H7 (cell line): ENCODE data around the gene DHX32. TPM values are rescaled to one million over a fixed set of nuclear protein-coding genes. Genes with fewer than 3 reads are reported as not detected.

ENCODE experiments used
- DNase-seq: peaks from one replicate; pipeline ENCODE4 v3.0.0; 2012
- H3K27me3 ChIP-seq: 2 replicates; pipeline ENCODE4 v1.6.0; 2011; ENCODE audit warnings: mild to moderate bottlenecking, low read length; ENCODE audit not compliant: control insufficient read depth, insufficient read depth
- H3K36me3 ChIP-seq: replicated peaks from 2 replicates; pipeline ENCODE4 v1.5.1; 2011; ENCODE audit warnings: low read length; ENCODE audit not compliant: control insufficient read depth, insufficient read depth
- H3K4me3 ChIP-seq: 2 replicates; pipeline ENCODE4 v1.5.1; 2011; ENCODE audit warnings: low read depth, mild to moderate bottlenecking, control low read depth, low read length, moderate library complexity; ENCODE audit not compliant: insufficient read depth
- total RNA-seq: library from RNA; depleted of rRNA; stranded (reverse); fragments of >200 nt; shearing (Covaris generic); gene quantifications from 2 replicates; pipeline ENCODE4 v1.2.3, GENCODE V29; 2014

Gene DHX32
- total RNA-seq, 1 experiment from 2014 or later, result 43.8 TPM

GRCh38 chr10:125817337-125817946 lies 63.6 kb downstream of the DHX32 start:
- Histone ChIP-seq H3K27me3 (no peaks in the 10 kb centered on the region), H3K36me3 (peaks cover 3% of the 10 kb centered on the region), H3K4me3 (no peak overlapping the region)
- DNase-seq, result no peak

- peaks cover 3% of the 10 kb centered on the region for H3K36me3 ChIP-seq
- no peak for DNase-seq
These were observed 64.5 kb downstream of the DHX32 start for GRCh38 chr10:125816548-125816947.

DNA sequence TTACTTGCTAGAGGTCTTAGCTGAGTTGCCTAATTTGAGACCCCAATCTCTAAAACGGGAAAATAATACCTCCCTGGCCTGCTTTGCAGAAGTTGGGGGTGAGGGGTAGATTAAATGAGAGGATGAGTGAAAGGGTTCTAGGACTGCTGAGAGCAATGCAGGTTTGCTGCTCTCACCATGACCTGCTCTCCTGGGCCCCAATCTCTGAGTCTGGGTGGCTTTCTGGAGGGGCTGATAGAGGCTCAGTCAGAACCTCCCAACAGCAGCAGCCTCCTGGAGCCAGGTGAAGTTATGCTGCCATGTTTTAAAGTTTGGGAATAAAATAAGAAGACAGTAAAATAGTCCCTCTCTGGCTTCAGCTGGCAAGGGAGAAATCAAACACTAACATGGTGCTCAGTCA lies 65.3 kb downstream of the DHX32 start:
- no peak overlapping the region for H3K4me3 ChIP-seq
- no peak for DNase-seq
- H3K36me3 ChIP-seq, result peaks cover 6% of the 10 kb centered on the region
- no peaks in the 10 kb centered on the region for H3K27me3 ChIP-seq

More at GRCh38 chr10:125816548-125816947, 64.5 kb downstream of the DHX32 start:
- H3K27me3 ChIP-seq, result no peaks in the 10 kb centered on the region
- H3K4me3 ChIP-seq, result no peak overlapping the region

DNA sequence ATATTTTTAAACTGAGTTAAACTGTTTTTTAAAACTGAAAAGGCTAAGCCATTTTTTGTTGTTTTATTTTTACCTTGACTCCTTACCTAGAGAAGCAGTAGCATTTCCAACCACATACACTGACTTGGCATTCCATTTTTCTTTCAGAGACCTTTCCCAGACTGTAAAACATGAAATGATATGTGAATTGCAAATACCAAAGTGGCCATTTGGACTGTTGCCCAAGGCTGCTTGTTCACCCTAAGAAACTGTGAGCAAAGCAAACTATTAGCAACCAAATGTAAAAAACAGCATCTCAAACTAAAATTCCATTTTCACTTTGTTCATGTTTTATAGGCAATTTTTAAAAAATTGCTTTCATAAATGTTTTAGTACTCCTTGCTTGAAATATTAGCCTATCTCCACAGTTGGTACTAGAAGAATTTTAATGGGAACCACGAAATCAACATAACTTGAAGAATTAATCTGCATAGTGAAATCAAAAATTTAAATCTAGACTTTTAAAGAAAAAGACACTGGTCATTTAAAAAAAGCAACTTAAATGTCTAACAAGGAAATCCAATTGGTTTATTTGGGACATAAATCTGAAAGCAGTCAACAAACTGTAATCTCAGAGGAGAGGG lies 68.9 kb downstream of the DHX32 start:
- H3K27me3 ChIP-seq, result no peaks in the 10 kb centered on the region
- DNase-seq, result no peak

DNA sequence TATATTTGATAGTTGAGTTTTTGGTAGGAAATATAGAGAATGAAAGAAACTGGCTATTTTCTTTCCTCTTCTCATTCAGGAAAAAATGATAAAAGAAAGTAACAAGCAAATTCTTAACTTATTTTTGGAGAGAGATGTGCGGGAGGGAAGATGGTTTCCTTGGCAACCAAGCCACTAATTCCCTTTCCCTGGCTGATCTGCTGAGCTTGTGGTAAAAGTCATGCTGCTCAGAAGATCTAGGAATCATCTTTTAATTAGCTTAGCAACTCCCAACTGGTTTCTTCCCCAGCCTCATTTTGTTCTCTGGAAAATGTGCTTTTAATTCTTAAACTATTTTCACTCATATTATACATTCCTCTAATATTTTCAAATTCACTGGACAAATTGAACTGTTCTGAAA lies 69.8 kb downstream of the DHX32 start:
- Histone ChIP-seq H3K27me3 (no peaks in the 10 kb centered on the region), H3K36me3 (peaks cover 13% of the 10 kb centered on the region), H3K4me3 (no peak overlapping the region)
- DNase-seq, result no peak

More for the DNA sequence above, 68.9 kb downstream of the DHX32 start:
- Histone ChIP-seq H3K4me3 (no peak overlapping the region), H3K36me3 (peaks cover 8% of the 10 kb centered on the region)

- Histone ChIP-seq H3K4me3 (no peak overlapping the region), H3K36me3 (peaks cover 12% of the 10 kb centered on the region), H3K27me3 (no peaks in the 10 kb centered on the region)
- no peak for DNase-seq
These were observed 73.0 kb downstream of the DHX32 start for GRCh38 chr10:125808047-125808446.

GRCh38 chr10:125802739-125803138 lies 78.4 kb downstream of the DHX32 start:
- H3K27me3 ChIP-seq, result no peaks in the 10 kb centered on the region
- no peak for DNase-seq
- H3K36me3 ChIP-seq, result peaks cover 8% of the 10 kb centered on the region
- H3K4me3 ChIP-seq, result no peak overlapping the region

GRCh38 chr10:125802131-125802530 lies 79.0 kb downstream of the DHX32 start:
- Histone ChIP-seq H3K27me3 (no peaks in the 10 kb centered on the region), H3K36me3 (peaks cover 8% of the 10 kb centered on the region), H3K4me3 (no peak overlapping the region)
- DNase-seq, result no peak

DNA sequence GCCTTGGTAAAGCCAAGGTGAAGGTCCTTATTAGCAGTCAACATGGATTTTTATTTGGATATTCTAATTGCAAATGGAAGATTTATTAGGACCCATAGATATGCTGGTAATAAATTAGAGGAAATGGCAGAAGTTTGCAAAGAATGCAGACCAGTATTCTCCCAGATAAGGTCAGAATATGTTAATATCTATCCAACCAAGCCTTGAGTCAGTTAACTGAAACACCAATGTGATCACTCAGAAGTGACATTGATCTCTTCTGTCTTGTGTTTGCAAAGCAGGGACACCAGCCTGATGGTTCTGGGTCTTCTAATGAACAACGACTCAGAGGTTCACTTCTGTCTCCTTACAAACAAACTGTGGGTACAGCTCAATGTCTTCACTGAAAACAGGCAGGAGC lies 79.5 kb downstream of the DHX32 start:
- H3K4me3 ChIP-seq, result no peak overlapping the region
- H3K27me3 ChIP-seq, result no peaks in the 10 kb centered on the region
- H3K36me3 ChIP-seq, result peaks cover 4% of the 10 kb centered on the region
- DNase-seq, result no peak

GRCh38 chr10:125799451-125800182 lies 81.5 kb downstream of the DHX32 start:
- no peaks in the 10 kb centered on the region for H3K27me3 ChIP-seq
- H3K4me3 ChIP-seq, result no peak overlapping the region
- H3K36me3 ChIP-seq, result peaks cover 3% of the 10 kb centered on the region
- no peak for DNase-seq

- Histone ChIP-seq H3K36me3 (peaks cover 10% of the 10 kb centered on the region), H3K4me3 (no peak overlapping the region), H3K27me3 (no peaks in the 10 kb centered on the region)
- no peak for DNase-seq
These were observed 83.0 kb downstream of the DHX32 start for GRCh38 chr10:125797994-125798662.

DNA sequence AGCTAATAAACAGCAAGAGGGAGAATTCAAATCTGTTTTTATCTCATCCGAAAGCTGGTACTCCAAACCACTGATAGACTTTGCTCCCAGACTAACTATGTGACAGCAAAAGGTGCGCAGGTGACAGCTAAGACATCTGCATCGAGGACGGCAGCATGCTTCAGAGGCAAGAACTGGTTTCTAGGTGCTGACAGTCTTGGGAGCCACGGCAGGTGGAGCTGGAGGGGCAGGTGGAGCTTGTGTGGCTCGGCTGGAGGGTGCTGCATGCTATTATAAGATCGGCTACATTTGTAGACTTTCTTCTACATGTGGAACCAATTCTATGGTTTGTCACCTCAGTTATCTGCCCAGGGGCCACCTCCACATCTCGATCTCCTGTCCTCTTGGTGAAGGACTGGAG lies 83.7 kb downstream of the DHX32 start:
- H3K4me3 ChIP-seq, result no peak overlapping the region
- H3K36me3 ChIP-seq, result peaks cover 13% of the 10 kb centered on the region
- no peak for DNase-seq

DNA sequence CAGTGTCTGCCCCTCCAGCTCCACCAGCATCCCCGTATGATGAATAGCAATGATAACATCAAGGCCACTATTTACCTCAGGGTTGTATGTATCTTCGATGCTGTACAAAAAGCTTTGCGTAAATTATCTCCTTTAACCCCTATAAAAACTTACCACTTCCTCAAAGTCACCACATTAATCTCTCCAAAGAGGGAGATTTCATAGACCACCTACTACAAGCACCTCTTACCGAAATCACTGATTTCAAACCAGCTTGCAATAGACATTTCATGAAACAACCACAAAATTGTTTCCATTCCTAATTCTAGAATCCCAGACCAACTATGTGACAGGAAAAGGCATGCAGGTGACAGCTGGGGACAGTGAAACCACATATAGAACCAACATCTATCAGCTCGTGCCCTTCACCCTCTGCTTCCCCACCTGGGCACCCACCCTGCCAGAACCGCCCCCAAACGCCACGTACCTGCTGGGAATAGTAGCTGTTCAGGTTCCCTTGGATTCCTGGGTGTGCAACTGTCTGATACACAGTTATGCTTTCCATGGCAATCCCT lies 85.4 kb downstream of the DHX32 start:
- H3K27me3 ChIP-seq, result no peaks in the 10 kb centered on the region
- no peak for DNase-seq
- peaks cover 15% of the 10 kb centered on the region for H3K36me3 ChIP-seq
- H3K4me3 ChIP-seq, result no peak overlapping the region

More for the DNA sequence above, 83.7 kb downstream of the DHX32 start:
- H3K27me3 ChIP-seq, result no peaks in the 10 kb centered on the region

- no peak for DNase-seq
- no peak overlapping the region for H3K4me3 ChIP-seq
- H3K36me3 ChIP-seq, result peaks cover 15% of the 10 kb centered on the region
- H3K27me3 ChIP-seq, result no peaks in the 10 kb centered on the region
These were observed 86.0 kb downstream of the DHX32 start for GRCh38 chr10:125795128-125795527.
